Esophagus muscularis mucosa (tissue), 4 donors: ENCODE results near the gene ADAD2. TPM values are rescaled to one million over a fixed set of nuclear protein-coding genes. Genes with fewer than 3 reads are reported as not detected.

Experiments used
- DNase-seq: peaks from one replicate; pipeline ENCODE4 v3.0.0-alpha.2; 2017; ENCODE audit errors: extremely low spot score
- H3K27ac ChIP-seq, 4 donors: fragments of 200-600 bp; sonication (generic); replicated peaks in 1 of 4; 1 replicate in 3 of 4; 2 replicates in 1 of 4; pipeline ENCODE4 v1.5.1; 2016 to 2019; ENCODE audit warnings: mild to moderate bottlenecking in 1 of 4
- H3K27me3 ChIP-seq, 4 donors: fragments of 200-600 bp; sonication (generic); one replicate each; pipeline versions ENCODE4 v1.5.1 to v1.6.0; 2016 to 2019
- H3K36me3 ChIP-seq, 4 donors: fragments of 200-600 bp; sonication (generic); one replicate each; pipeline ENCODE4 v1.5.1; 2016 to 2019
- H3K4me1 ChIP-seq, 4 donors: fragments of 200-600 bp; sonication (generic); one replicate each; pipeline ENCODE4 v1.5.1; 2016 to 2019
- H3K4me3 ChIP-seq, 4 donors: fragments of 200-600 bp; sonication (generic); 1 replicate in 2 of 4; 2 replicates in 2 of 4; pipeline ENCODE4 v1.5.1; 2016 to 2019; ENCODE audit warnings: mild to moderate bottlenecking in 4 of 4, moderate library complexity in 1 of 4
- H3K9me3 ChIP-seq, 4 donors: fragments of 200-600 bp; sonication (generic); 1 replicate in 3 of 4; 2 replicates in 1 of 4; pipeline ENCODE4 v1.5.1; 2016 to 2019
- CTCF ChIP-seq, 3 experiments: fragments of 200-600 bp in 2 of 3; fragments of 450-650 bp in 1 of 3; sonication (generic) in 2 of 3; IDR thresholded peaks; one replicate each; pipeline ENCODE4 v1.5.1; 2017 to 2019; ENCODE audit warnings: antibody characterized with exemption in 3 of 3, mild to moderate bottlenecking in 2 of 3, moderate library complexity in 1 of 3
- EP300 ChIP-seq: sonication (generic); formaldehyde crosslinking; IDR thresholded peaks from one replicate; pipeline ENCODE4 v1.6.1; 2017; ENCODE audit warnings: antibody characterized with exemption
- POLR2A ChIP-seq: fragments of 450-650 bp; IDR thresholded peaks from one replicate; pipeline ENCODE4 v1.6.1; 2017; ENCODE audit warnings: antibody characterized with exemption, moderate library complexity, mild to moderate bottlenecking, low read depth
- POLR2AphosphoS5 ChIP-seq, 2 donors: sonication (generic); formaldehyde crosslinking; IDR thresholded peaks; one replicate each; pipeline ENCODE4 v1.6.1; 2017; ENCODE audit warnings: antibody characterized with exemption in 2 of 2
- WGBS: methylation state at CpG from one replicate; pipeline ENCODE4 v1.1.5; 2018; 5-methylcytosine and 5-hydroxymethylcytosine counted together
- intact Hi-C: fragments of 100-400 bp; cut with DNase I; formaldehyde crosslinking; loops from one replicate; pipeline ENCODE4 v1.15.1; 2023
- total RNA-seq, 4 donors: library from RNA; depleted of rRNA; stranded (reverse); fragments of >200 nt; gene quantifications; one replicate each; pipeline versions ENCODE4 v1.1.0 to v1.2.1, GENCODE V29; 2016

The ADAD2 gene
- total RNA-seq, 4 donors from 2014 or later: 0.42 to 0.83 (median 0.80) TPM; not detected in 1

GRCh38 chr16:84194470-84195200 lies 3.7 kb downstream of the ADAD2 start:
- intact Hi-C loops: no loop called here
- no peak overlapping the region for H3K4me3 ChIP-seq
- peaks cover 0 to 31% (median 0%) of the 10 kb centered on the region in 4 donors for H3K27me3 ChIP-seq
- no peaks in the 10 kb centered on the region for H3K36me3 ChIP-seq
- H3K27ac ChIP-seq: no peak overlapping the region
- WGBS: 71% methylated on average over 24 of the region's 34 CpGs
- no peaks in the 10 kb centered on the region for H3K9me3 ChIP-seq
- no peak for DNase-seq
- TF ChIP-seq EP300: no peak
- TF ChIP-seq POLR2AphosphoS5 (IDR thresholded peaks at IDR 0.05): no peak
- TF ChIP-seq POLR2A: no peak
- TF ChIP-seq CTCF (IDR thresholded peaks at IDR 0.05): no peak
- H3K4me1 ChIP-seq: peaks cover 0 to 6% (median 0%) of the 10 kb centered on the region in 4 donors

- no peak overlapping the region for H3K27ac ChIP-seq
- peaks cover 0 to 6% (median 0%) of the 10 kb centered on the region in 4 donors for H3K4me1 ChIP-seq
- no peak for DNase-seq
- no peak for TF ChIP-seq CTCF (IDR thresholded peaks at IDR 0.05)
- no peak for TF ChIP-seq EP300
- no peak for TF ChIP-seq POLR2AphosphoS5 (IDR thresholded peaks at IDR 0.05)
- TF ChIP-seq POLR2A: no peak
- H3K9me3 ChIP-seq: no peaks in the 10 kb centered on the region
- no peak overlapping the region for H3K4me3 ChIP-seq
- intact Hi-C loops: no loop called here
- H3K36me3 ChIP-seq: no peaks in the 10 kb centered on the region
- peaks cover 0 to 31% (median 0%) of the 10 kb centered on the region in 4 donors for H3K27me3 ChIP-seq
- 83% methylated on average over 6 of the region's 38 CpGs for WGBS
Observed at GRCh38 chr16:84195201-84196093, 4.5 kb downstream of the ADAD2 start.

GRCh38 chr16:84196101-84196500 lies 5.1 kb downstream of the ADAD2 start:
- TF ChIP-seq POLR2AphosphoS5 (IDR thresholded peaks at IDR 0.05) (no peak), POLR2A (no peak), EP300 (no peak), CTCF (IDR thresholded peaks at IDR 0.05) (no peak)
- intact Hi-C loops: no loop called here
- no peak overlapping the region for H3K27ac ChIP-seq
- H3K9me3 ChIP-seq: no peaks in the 10 kb centered on the region
- H3K27me3 ChIP-seq: peaks cover 0 to 31% (median 0%) of the 10 kb centered on the region in 4 donors
- no peak overlapping the region for H3K4me3 ChIP-seq
- DNase-seq: no peak
- H3K4me1 ChIP-seq: peaks cover 0 to 6% (median 0%) of the 10 kb centered on the region in 4 donors
- no peaks in the 10 kb centered on the region for H3K36me3 ChIP-seq
- WGBS: 92% methylated on average over 5 of the region's 16 CpGs

- peaks cover 0 to 6% (median 0%) of the 10 kb centered on the region in 4 donors for H3K4me1 ChIP-seq
- no peak overlapping the region for H3K4me3 ChIP-seq
- no peak overlapping the region for H3K27ac ChIP-seq
- no peaks in the 10 kb centered on the region for H3K36me3 ChIP-seq
- peaks cover 0 to 31% (median 0%) of the 10 kb centered on the region in 4 donors for H3K27me3 ChIP-seq
- intact Hi-C loops: no loop called here
- no peak for DNase-seq
- TF ChIP-seq CTCF (IDR thresholded peaks at IDR 0.05) (no peak), POLR2A (no peak), POLR2AphosphoS5 (IDR thresholded peaks at IDR 0.05) (no peak), EP300 (no peak)
- no peaks in the 10 kb centered on the region for H3K9me3 ChIP-seq
- 83% methylated on average over 11 of the region's 16 CpGs for WGBS
Observed at GRCh38 chr16:84196727-84197394, 5.9 kb downstream of the ADAD2 start.
